ENCODE measurements around the gene PICALM.
"Not testable (repeated sequence)": the region's sequence is repeated elsewhere in the genome, so short reads cannot be mapped to it uniquely, and the experiment has no call there.

PICALM gene

DNA sequence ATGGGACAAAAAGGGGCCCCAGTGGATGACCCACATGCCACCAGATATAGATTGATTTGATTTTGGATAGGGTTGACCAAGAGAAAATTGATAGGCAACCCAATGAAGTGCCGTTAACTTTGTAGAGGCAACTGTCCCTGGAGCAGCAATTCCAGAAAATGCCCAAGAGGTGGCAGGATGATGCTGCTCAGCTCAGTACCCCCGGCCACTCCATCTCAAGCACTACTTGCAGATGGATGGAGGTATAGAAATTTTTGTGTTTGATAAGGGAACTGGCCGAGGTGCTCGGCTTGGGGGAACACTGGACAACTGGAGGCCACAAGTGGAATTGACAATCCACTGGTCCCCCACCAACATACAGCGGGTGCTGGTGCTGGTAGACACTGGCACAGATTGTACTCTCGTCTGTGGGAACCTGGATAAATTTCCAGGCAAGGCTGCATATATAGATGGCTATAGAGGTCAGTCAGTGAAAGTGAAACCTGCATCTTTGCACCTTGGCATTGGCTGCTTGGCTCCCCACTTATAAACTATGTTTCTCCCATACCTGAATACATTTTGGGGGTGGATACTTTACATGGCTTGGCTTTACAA lies 127.4 kb downstream of the PICALM start:
- H3K36me3 ChIP-seq (ENCODE audit: control insufficient read depth in 2 of 2, insufficient read depth in 2 of 2, low read length in 2 of 2), result no peaks in the 10 kb centered on the region
- H3K27me3 ChIP-seq (ENCODE audit: control insufficient read depth in 1 of 2, insufficient read depth in 2 of 2, low read length in 2 of 2), result no peaks in the 10 kb centered on the region
- no peaks in the 10 kb centered on the region for H3K9me3 ChIP-seq (ENCODE audit: control insufficient read depth in 2 of 2, low read length in 2 of 2)
- H3K4me1 ChIP-seq (ENCODE audit: control insufficient read depth, insufficient read depth, low read length), result peaks cover 2% of the 10 kb centered on the region
- no peak overlapping the region for H3K27ac ChIP-seq (ENCODE audit: low read length)
- no peak overlapping the region for H3K4me3 ChIP-seq (ENCODE audit: low read length in 2 of 2)
- H3K9ac ChIP-seq (ENCODE audit: low read length in 2 of 2), result no peak overlapping the region

DNA sequence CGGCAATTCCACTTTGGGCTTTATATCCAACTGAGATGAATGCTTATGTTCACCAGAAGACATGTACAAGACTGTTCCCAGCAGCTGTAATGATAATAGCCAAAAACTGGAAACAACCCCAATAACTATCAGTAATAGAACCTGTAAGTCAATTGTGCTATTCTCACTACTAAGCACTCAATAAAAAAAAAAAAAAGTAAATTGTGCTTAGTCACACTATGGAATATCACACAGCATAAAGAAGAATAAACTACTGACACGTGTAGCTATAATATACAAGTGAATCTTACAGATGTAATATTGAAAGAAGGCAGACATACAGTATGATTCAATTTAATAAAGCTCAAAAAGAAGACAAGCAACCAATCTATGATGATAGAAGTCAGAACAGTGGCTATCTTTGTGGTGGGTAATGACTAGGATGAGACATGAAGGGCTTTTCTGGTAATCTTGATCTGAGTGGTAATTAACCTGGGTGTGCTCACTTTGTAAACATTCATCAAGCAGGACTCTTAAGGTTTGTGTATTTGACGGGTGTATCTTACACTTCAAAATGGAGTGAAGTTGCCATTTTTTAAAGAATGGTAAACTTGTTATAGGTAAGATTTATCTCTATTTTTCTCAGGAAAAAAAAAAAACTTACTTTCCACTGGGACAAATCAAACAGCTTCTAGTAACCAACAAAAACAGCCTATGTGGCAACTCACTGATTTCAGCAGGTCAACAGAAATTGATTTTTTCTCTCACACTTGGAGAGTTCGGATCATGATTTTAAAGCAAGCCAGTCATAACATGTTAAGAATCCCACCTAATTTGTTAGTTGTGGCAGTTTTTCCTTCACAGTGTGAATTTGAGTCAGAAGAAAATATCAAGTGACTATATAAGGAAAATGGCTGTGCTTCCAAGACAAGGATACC lies 129.5 kb downstream of the PICALM start:
- no peaks in the 10 kb centered on the region for H3K9me3 ChIP-seq (ENCODE audit: control insufficient read depth in 2 of 2, low read length in 2 of 2)
- no peaks in the 10 kb centered on the region for H3K27me3 ChIP-seq (ENCODE audit: control insufficient read depth in 1 of 2, insufficient read depth in 2 of 2, low read length in 2 of 2)
- H3K4me3 ChIP-seq (ENCODE audit: low read length in 2 of 2), result no peak overlapping the region
- peaks cover 2% of the 10 kb centered on the region for H3K4me1 ChIP-seq (ENCODE audit: control insufficient read depth, insufficient read depth, low read length)
- no peak overlapping the region for H3K27ac ChIP-seq (ENCODE audit: low read length)
- no peaks in the 10 kb centered on the region for H3K36me3 ChIP-seq (ENCODE audit: control insufficient read depth in 2 of 2, insufficient read depth in 2 of 2, low read length in 2 of 2)
- no peak overlapping the region for H3K9ac ChIP-seq (ENCODE audit: low read length in 2 of 2)

DNA sequence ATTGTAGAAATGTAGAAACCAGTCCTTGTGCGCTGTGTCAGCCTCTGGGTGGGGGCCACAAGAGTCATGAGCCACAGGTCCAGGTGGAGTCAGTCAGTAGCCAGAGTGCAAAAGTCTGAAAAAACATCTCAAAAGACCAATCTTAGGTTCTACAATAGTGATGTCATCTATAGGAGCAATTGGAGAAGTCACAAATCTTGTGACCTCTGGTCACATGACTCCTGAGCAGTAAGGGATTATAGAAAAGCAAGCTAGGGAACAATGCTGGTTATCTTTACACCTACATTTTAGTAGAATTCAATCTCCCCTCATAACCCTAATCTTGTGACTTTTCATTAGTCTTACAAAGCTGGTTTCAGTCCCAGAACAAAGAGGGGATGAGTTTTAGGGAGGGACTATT lies 131.0 kb downstream of the PICALM start:
- Histone ChIP-seq H3K4me1 (ENCODE audit: control insufficient read depth, insufficient read depth, low read length) (peaks cover 2% of the 10 kb centered on the region), H3K27ac (ENCODE audit: low read length) (no peak overlapping the region), H3K4me3 (ENCODE audit: low read length in 2 of 2) (no peak overlapping the region), H3K36me3 (ENCODE audit: control insufficient read depth in 2 of 2, insufficient read depth in 2 of 2, low read length in 2 of 2) (no peaks in the 10 kb centered on the region), H3K9ac (ENCODE audit: low read length in 2 of 2) (no peak overlapping the region), H3K9me3 (ENCODE audit: control insufficient read depth in 2 of 2, low read length in 2 of 2) (no peaks in the 10 kb centered on the region), H3K27me3 (ENCODE audit: control insufficient read depth in 1 of 2, insufficient read depth in 2 of 2, low read length in 2 of 2) (no peaks in the 10 kb centered on the region)

DNA sequence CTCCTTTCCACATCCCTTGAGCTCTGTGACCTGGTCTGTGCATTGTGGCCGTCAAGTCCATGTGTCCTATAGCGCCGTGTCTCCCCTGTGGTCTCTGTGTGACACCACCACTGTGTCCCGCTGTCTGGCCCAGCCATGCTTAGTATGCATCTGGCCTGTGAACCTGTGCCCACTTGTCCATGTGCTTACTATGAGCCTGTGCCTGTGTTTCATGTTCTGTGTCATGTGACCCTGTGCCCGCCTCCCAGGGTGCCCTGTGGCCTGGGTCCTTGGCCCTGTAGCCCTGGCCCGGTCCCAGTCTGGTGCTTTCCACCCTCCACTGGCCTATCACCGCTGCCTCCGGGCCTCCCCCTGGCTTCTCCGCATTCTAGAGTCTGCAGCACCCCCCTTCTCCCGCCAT lies 133.1 kb downstream of the PICALM start:
- Histone ChIP-seq H3K27me3 (ENCODE audit: control insufficient read depth in 1 of 2, insufficient read depth in 2 of 2, low read length in 2 of 2) (no peaks in the 10 kb centered on the region), H3K36me3 (ENCODE audit: control insufficient read depth in 2 of 2, insufficient read depth in 2 of 2, low read length in 2 of 2) (no peaks in the 10 kb centered on the region), H3K9ac (ENCODE audit: low read length in 2 of 2) (no peak overlapping the region)

DNA sequence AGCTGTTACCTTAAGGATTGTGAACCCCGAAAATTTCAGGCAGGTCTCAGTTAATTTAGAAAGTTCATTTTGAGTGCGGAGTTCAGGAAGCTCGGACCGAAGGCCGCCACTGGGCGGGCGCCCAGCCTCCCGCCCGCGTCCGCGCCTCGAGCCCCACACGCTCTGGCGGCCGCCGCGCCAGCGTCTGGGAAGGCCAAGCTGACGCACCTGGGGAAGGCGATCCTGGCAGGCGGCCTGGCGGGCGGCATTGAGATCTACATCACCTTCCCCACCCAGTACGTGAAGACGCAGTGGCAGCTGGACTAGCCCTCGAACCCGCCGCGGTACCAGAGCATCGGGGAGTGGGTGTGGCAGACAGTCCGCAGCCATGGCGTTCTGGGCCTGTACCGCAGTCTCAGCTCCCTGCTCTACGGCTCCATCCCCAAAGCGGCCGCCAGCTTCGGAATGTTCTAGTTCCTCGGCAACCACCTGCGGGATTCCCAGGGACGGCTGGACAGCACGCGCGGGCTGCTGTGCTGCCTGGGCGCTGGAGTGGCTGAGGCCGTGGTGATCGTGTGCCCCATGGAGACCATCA lies 134.2 kb downstream of the PICALM start:
- Histone ChIP-seq H3K9ac (ENCODE audit: low read length in 2 of 2) (no peak overlapping the region), H3K27me3 (ENCODE audit: control insufficient read depth in 1 of 2, insufficient read depth in 2 of 2, low read length in 2 of 2) (no peaks in the 10 kb centered on the region), H3K4me1 (ENCODE audit: control insufficient read depth, insufficient read depth, low read length) (no peaks in the 10 kb centered on the region), H3K27ac (ENCODE audit: low read length) (no peak overlapping the region), H3K4me3 (ENCODE audit: low read length in 2 of 2) (peak overlapping the region in 1 of 2 donors; percentile 49), H3K36me3 (ENCODE audit: control insufficient read depth in 2 of 2, insufficient read depth in 2 of 2, low read length in 2 of 2) (no peaks in the 10 kb centered on the region), H3K9me3 (ENCODE audit: control insufficient read depth in 2 of 2, low read length in 2 of 2) (no peaks in the 10 kb centered on the region)

More for the DNA sequence above, 133.1 kb downstream of the PICALM start:
- Histone ChIP-seq H3K27ac (ENCODE audit: low read length) (no peak overlapping the region), H3K4me1 (ENCODE audit: control insufficient read depth, insufficient read depth, low read length) (no peaks in the 10 kb centered on the region), H3K9me3 (ENCODE audit: control insufficient read depth in 2 of 2, low read length in 2 of 2) (no peaks in the 10 kb centered on the region), H3K4me3 (ENCODE audit: low read length in 2 of 2) (no peak overlapping the region)

DNA sequence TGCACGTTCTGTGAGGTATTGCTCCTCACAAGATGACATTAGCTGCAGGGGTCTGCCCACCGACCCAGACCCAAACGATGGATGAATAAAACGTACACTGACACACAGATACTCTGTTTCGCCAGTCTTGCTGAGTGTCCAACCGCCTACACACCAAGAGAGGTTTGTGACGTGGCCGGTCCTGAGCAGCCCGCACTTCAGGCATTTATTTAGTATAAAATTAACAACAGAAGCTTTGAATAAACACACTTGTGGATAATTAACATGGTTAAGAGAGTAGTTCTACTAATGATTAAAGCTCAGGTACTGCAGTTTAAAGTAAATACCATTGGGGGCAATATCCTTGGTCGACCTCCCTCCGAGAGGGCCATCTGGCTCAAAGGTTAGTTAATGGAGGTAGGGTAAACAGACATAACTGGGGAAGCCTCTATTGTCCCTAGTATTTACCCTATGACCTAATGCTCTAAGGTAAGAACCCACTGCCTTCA lies 138.0 kb downstream of the PICALM start:
- no peak overlapping the region for H3K9ac ChIP-seq (ENCODE audit: low read length in 2 of 2)
- H3K36me3 ChIP-seq (ENCODE audit: control insufficient read depth in 2 of 2, insufficient read depth in 2 of 2, low read length in 2 of 2), result no peaks in the 10 kb centered on the region
- H3K4me1 ChIP-seq (ENCODE audit: control insufficient read depth, insufficient read depth, low read length), result no peaks in the 10 kb centered on the region
- no peaks in the 10 kb centered on the region for H3K9me3 ChIP-seq (ENCODE audit: control insufficient read depth in 2 of 2, low read length in 2 of 2)
- no peak overlapping the region for H3K27ac ChIP-seq (ENCODE audit: low read length)
- no peaks in the 10 kb centered on the region for H3K27me3 ChIP-seq (ENCODE audit: control insufficient read depth in 1 of 2, insufficient read depth in 2 of 2, low read length in 2 of 2)
- no peak overlapping the region for H3K4me3 ChIP-seq (ENCODE audit: low read length in 2 of 2)

DNA sequence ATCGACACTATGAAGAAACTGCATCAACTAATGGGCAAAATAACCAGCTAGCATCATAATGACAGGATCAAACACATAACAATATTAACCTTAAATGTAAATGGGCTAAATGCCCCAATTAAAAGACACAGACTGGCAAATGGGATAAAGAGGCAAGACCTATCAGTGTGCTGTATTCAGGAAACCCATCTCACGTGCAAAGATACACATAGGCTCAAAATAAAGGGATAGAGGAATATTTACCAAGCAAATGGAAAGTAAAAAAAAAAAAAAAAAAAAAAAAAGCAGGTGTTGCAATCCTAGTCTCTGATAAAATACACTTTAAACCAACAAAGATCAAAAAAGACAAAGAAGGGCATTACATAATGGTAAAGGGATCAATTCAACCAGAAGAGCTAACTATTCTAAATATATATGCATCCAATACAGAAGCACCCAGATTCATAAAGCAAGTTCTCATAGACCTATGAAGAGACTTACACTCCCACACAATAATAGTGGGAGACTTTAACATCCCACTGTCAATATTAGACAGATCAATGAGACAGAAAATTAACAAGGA lies 142.2 kb downstream of the PICALM start:
- not testable (repeated sequence) for H3K27me3 ChIP-seq (ENCODE audit: control insufficient read depth in 1 of 2, insufficient read depth in 2 of 2, low read length in 2 of 2); H3K4me3 ChIP-seq (ENCODE audit: low read length in 2 of 2); H3K9ac ChIP-seq (ENCODE audit: low read length in 2 of 2); H3K4me1 ChIP-seq (ENCODE audit: control insufficient read depth, insufficient read depth, low read length); H3K9me3 ChIP-seq (ENCODE audit: control insufficient read depth in 2 of 2, low read length in 2 of 2); H3K36me3 ChIP-seq (ENCODE audit: control insufficient read depth in 2 of 2, insufficient read depth in 2 of 2, low read length in 2 of 2); H3K27ac ChIP-seq (ENCODE audit: low read length)

DNA sequence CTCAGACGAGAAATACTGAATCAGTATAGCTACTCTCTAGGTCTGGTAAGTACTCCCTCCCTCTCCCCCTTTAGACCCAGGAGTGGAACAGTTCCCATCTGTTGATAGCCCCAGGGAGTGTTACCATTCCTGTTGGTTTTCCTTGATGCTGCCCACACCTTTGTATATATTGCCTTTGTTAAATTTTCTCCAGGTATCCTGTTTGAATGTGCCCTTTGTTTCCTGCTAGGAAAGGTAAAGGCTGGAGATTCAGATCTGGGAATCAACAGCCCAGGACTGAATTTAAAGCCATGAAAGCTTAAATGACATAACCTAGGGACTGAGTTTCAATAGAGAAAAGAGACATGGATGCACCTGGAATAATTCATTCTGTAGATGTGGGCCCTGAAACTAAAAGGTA lies 145.4 kb downstream of the PICALM start:
- Histone ChIP-seq H3K9ac (ENCODE audit: low read length in 2 of 2) (no peak overlapping the region), H3K9me3 (ENCODE audit: control insufficient read depth in 2 of 2, low read length in 2 of 2) (no peaks in the 10 kb centered on the region), H3K27ac (ENCODE audit: low read length) (no peak overlapping the region), H3K4me1 (ENCODE audit: control insufficient read depth, insufficient read depth, low read length) (no peaks in the 10 kb centered on the region), H3K36me3 (ENCODE audit: control insufficient read depth in 2 of 2, insufficient read depth in 2 of 2, low read length in 2 of 2) (no peaks in the 10 kb centered on the region), H3K4me3 (ENCODE audit: low read length in 2 of 2) (no peak overlapping the region), H3K27me3 (ENCODE audit: control insufficient read depth in 1 of 2, insufficient read depth in 2 of 2, low read length in 2 of 2) (no peaks in the 10 kb centered on the region)

DNA sequence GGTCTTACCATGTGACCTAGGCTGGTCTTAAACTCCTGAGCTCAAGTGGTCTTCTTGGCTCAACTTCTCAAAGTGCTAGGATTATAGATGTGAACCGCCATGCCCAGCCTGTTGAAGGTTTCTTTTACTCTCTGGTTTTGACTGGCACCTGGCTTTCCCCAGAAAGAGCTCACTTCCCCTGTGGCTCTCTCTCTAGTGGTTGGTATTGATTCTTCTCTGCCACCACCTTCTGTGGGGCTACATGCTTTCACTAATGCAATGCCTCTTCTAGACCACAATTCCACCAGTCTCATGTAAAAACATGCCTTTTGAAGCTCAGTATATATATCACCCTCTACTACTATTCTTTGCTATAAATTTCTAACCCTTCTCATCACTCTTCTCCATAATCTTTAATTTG lies 146.5 kb downstream of the PICALM start:
- Histone ChIP-seq H3K4me3 (ENCODE audit: low read length in 2 of 2) (no peak overlapping the region), H3K4me1 (ENCODE audit: control insufficient read depth, insufficient read depth, low read length) (no peaks in the 10 kb centered on the region), H3K27me3 (ENCODE audit: control insufficient read depth in 1 of 2, insufficient read depth in 2 of 2, low read length in 2 of 2) (no peaks in the 10 kb centered on the region), H3K9ac (ENCODE audit: low read length in 2 of 2) (no peak overlapping the region), H3K9me3 (ENCODE audit: control insufficient read depth in 2 of 2, low read length in 2 of 2) (no peaks in the 10 kb centered on the region), H3K27ac (ENCODE audit: low read length) (no peak overlapping the region), H3K36me3 (ENCODE audit: control insufficient read depth in 2 of 2, insufficient read depth in 2 of 2, low read length in 2 of 2) (no peaks in the 10 kb centered on the region)

DNA sequence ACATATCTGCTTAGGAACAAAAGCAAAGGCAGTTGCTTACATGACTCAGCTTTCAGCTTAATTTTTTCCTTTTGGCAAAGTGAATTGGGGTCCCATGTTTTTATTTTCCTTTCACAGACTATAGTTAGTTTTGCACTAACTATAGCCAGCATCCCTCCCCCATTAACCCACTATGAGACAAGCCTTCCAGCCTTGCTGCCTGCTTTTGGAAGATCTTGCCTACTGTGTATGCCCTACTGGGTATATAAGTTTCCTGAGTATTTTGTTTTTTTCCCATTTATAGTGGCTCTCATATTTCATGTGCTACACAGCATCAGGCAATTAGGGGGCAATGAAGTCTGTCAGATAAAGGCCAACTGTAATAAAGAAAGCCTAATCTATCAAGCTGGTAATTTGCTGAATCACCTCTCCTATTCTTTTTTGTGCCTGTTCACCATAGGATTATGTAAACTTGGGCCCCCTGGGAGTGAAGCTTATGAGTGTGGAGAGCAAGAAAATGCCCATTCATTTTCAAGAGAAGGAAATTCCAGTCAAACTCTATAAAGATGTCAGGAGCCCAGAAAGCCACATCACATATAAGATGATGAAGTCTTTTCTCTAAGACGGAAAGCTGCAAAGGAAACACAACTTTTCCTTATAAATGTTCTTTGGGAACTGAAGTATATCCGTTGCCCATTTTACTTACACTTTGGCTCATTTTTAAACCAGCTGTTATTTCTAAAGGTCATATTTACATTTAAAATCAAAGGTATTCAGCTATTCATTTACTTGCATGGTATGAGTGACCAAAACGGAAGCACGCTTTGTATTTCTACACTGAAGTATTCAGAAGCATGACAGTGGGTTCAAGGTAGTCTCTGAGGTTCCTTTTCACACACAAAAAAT lies 149.7 kb downstream of the PICALM start:
- no peaks in the 10 kb centered on the region for H3K36me3 ChIP-seq (ENCODE audit: control insufficient read depth in 2 of 2, insufficient read depth in 2 of 2, low read length in 2 of 2)
- H3K4me1 ChIP-seq (ENCODE audit: control insufficient read depth, insufficient read depth, low read length), result no peaks in the 10 kb centered on the region
- H3K27ac ChIP-seq (ENCODE audit: low read length), result no peak overlapping the region
- no peaks in the 10 kb centered on the region for H3K27me3 ChIP-seq (ENCODE audit: control insufficient read depth in 1 of 2, insufficient read depth in 2 of 2, low read length in 2 of 2)
- no peak overlapping the region for H3K4me3 ChIP-seq (ENCODE audit: low read length in 2 of 2)
- H3K9me3 ChIP-seq (ENCODE audit: control insufficient read depth in 2 of 2, low read length in 2 of 2), result peaks cover 0 to 3% of the 10 kb centered on the region in 2 donors
- H3K9ac ChIP-seq (ENCODE audit: low read length in 2 of 2), result no peak overlapping the region
